AG09309 (cell line): ENCODE data around the gene TRAF3IP1.
"Not testable (repeated sequence)": the region's sequence is repeated elsewhere in the genome, so short reads cannot be mapped to it uniquely, and the experiment has no call there.

Source experiments
- DNase-seq: peaks from one replicate; pipeline ENCODE4 v3.0.0-alpha.2; 2010; ENCODE audit warnings: low read depth
- H3K4me3 ChIP-seq: 2 replicates; pipeline ENCODE4 v1.5.1; 2011; ENCODE audit warnings: mild to moderate bottlenecking, low read depth, low read length, moderate library complexity; ENCODE audit not compliant: control insufficient read depth
- TF ChIP-seq, protein P1 (sequence below): IDR thresholded peaks from 2 replicates; pipeline ENCODE4 v1.5.1; 2011; ENCODE audit warnings: mild to moderate bottlenecking, low read depth, low read length, inconsistent platforms; ENCODE audit not compliant: insufficient read depth, control insufficient read depth; ENCODE audit errors: missing control alignments

The TRAF3IP1 gene

DNA sequence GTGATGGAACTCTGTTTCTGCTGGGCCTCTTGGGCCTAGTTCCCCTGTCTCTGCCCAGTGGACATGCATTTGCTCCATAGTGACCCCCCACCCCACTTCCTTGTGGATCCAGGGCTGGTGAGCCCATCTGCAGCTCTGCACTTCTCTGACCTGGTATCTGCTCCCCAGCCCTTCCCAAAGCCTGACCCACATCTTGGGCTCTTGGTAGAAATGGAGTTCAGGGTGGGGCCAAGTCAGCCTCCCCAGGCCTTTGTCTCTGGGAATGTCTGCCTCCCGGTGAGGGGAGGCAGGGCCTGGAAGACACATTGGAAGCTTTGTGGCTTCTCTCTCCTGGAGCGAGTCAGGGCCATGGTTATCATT lies 6.3 kb upstream of the TRAF3IP1 start:
- TF ChIP-seq, protein P1, sequence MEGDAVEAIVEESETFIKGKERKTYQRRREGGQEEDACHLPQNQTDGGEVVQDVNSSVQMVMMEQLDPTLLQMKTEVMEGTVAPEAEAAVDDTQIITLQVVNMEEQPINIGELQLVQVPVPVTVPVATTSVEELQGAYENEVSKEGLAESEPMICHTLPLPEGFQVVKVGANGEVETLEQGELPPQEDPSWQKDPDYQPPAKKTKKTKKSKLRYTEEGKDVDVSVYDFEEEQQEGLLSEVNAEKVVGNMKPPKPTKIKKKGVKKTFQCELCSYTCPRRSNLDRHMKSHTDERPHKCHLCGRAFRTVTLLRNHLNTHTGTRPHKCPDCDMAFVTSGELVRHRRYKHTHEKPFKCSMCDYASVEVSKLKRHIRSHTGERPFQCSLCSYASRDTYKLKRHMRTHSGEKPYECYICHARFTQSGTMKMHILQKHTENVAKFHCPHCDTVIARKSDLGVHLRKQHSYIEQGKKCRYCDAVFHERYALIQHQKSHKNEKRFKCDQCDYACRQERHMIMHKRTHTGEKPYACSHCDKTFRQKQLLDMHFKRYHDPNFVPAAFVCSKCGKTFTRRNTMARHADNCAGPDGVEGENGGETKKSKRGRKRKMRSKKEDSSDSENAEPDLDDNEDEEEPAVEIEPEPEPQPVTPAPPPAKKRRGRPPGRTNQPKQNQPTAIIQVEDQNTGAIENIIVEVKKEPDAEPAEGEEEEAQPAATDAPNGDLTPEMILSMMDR = no peak
- no peak overlapping the region for H3K4me3 ChIP-seq
- no peak for DNase-seq

DNA sequence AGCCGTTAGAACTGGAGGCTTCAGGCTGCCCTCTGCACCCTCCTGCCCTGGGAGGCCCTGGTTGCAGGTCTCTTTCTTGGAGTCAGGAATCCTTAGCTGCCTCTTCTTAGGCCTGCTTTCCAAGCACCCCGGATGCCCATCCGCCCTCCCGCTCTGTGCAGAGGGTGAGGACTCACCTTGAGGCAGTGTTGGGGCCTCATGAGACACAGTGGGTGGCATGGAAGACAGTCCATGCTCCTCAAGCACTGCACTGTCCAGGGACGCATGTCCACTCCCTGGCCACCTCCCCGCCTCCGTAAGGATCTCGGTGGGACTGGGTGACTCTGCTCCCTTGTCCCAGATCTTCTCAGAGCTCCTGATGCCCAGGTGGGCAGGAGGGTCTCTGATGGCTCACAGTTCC lies 5.7 kb upstream of the TRAF3IP1 start:
- H3K4me3 ChIP-seq = no peak overlapping the region
- DNase-seq = no peak
- TF ChIP-seq, protein P1 = no peak

DNA sequence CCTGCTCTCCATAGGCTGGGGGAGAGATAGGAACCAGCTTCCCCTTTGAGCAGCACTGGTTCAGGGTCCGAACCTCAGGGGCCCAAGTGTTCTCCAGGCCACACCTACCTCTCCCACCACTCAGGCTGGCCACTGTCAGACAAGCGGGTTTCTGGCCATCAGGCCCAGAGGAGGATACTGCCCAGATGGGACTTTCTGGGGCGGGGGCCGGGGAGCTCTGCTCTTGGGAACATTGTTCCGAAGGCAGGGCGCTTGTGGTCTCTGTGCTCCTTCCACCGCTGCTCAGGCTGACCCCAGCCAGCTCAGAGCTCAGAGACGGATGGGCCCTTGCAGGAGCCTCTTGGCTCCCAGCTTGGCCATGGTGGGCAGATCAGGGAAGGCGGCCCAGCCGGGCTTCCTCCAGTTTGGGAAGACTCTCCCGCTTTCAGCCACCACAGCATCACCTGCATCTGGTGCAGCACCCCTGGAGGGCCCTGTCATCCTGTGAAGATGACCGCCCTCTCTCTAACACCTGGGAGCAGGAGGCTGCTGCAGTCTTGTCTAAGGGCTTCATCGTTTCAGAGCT lies 5.2 kb upstream of the TRAF3IP1 start:
- no peak for DNase-seq
- no peak overlapping the region for H3K4me3 ChIP-seq
- TF ChIP-seq, protein P1 = no peak

DNA sequence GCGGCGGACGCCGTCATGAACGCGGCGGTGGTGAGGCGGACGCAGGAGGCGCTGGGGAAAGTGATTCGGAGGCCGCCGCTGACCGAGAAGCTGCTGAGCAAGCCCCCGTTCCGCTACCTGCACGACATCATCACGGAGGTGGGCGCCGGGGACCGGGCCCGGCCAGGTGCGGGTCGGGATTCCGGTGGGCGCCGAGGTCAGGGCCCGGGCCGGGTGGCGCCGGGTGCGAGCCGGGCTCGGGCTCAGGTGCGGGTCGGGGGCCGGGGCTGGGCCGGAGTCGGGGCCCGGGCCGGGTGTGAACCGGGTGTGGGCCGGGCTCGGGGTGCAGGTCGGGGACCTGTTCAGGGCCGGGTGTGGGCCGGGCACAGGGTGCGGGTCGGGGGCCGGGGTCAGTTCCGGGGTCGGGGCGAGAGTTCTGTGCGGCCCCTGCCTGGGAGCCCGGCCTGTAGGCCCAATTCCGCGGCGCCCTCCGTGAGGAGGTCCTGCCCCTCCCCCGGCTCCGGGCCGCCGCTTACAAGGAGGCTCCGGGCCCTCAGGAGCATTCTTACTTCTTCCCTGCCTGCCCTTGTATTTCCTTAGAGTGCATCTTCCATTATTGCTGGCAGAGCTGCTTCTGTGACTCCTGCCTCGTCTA lies 447 bp downstream of the TRAF3IP1 start:
- DNase-seq = no peak
- TF ChIP-seq, protein P1 = no peak
- H3K4me3 ChIP-seq = peak overlapping the region; percentile 67

DNA sequence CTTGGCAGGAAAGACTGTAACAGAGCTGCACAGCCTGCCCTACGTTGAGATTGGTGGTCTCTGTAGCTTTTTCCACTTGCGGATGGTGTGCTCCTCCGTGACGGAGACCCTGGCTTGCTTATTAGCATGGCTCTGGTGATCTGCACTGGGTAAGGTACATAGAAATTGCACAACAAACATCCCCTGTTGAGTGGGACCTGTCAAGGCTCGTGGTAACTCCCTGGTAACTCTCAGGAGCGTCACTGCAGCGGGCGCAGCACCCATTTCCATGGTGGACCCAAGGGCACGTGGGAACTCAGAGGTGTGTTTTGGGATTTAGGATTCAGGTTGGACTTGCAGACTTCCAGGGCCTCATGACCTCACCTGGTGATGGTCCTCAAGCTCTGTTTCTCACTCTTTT lies 1.1 kb downstream of the TRAF3IP1 start:
- DNase-seq = no peak
- TF ChIP-seq, protein P1 = no peak
- H3K4me3 ChIP-seq = peak overlapping the region; percentile 67

DNA sequence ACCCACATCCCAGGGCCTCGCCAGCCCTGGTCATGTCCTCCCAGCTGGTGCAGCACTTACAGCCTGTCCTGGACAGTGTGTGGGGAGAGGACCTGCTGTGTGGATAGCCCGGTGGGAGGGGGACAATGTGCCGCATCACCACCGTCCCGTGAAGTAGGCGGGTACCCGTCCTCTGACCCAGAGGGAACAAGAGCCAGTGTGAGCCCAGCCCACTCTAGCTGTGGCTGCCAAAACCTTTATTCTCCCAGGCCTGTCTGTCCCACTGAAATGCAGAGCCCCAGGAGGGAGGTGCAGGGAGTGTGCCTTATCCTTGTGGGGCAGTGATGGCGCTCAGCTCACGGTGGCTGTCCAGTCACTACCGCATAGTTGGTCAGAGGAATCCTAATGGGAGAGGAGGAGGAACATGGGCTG lies 1.7 kb downstream of the TRAF3IP1 start:
- H3K4me3 ChIP-seq = no peak overlapping the region
- DNase-seq = no peak
- TF ChIP-seq, protein P1 = no peak

DNA sequence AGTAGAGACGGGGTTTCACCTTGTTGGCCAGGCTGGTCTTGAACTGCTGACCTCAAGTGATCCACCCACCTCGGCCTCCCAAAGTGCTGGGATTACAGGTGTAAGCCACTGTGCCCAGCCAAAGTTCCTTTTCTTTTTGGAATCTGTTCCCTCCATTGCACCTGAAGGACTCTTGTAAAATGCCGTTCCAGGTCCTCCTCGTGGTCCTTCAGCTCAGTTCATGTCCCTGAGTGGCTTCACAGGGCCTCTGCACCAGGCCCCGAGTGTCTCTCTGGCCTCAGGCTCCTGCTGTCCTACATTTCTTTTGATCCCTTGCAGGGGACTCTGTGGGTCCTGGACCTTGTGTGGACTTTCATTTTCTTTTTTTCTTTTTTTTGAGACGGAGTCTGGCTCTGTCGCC lies 3.9 kb downstream of the TRAF3IP1 start:
- DNase-seq, H3K4me3 ChIP-seq: not testable (repeated sequence)
